Kidney epithelial cell (primary cell): ENCODE measurements around the gene LRCH1. TPM values are rescaled to one million over a fixed set of nuclear protein-coding genes. Genes with fewer than 3 reads are reported as not detected.

Source experiments
- DNase-seq: peaks from one replicate; pipeline ENCODE4 v3.0.0-alpha.2; 2010; ENCODE audit warnings: low read depth
- H3K27me3 ChIP-seq: 2 replicates; pipeline ENCODE4 v1.6.0; 2011; ENCODE audit warnings: low read length; ENCODE audit not compliant: control insufficient read depth, insufficient read depth
- H3K36me3 ChIP-seq: 2 replicates; pipeline ENCODE4 v1.5.1; 2011; ENCODE audit warnings: low read length; ENCODE audit not compliant: control insufficient read depth, insufficient read depth
- H3K4me3 ChIP-seq: 2 replicates; pipeline ENCODE4 v1.5.1; 2011; ENCODE audit warnings: low read depth, mild to moderate bottlenecking, control low read depth, low read length
- total RNA-seq: library from RNA; depleted of rRNA; stranded (reverse); fragments of >200 nt; gene quantifications from 2 replicates; pipeline ENCODE4 v1.2.3, GENCODE V29; 2015
- TF ChIP-seq, protein P1 (sequence below): IDR thresholded peaks from 2 replicates; pipeline ENCODE4 v1.5.1; 2011; ENCODE audit warnings: mild to moderate bottlenecking, moderate library complexity, low read length, control low read depth, inconsistent platforms; ENCODE audit not compliant: insufficient read depth, poor library complexity, severe bottlenecking

Gene LRCH1
- total RNA-seq, 1 donor from 2014 or later = 14.0 TPM

DNA sequence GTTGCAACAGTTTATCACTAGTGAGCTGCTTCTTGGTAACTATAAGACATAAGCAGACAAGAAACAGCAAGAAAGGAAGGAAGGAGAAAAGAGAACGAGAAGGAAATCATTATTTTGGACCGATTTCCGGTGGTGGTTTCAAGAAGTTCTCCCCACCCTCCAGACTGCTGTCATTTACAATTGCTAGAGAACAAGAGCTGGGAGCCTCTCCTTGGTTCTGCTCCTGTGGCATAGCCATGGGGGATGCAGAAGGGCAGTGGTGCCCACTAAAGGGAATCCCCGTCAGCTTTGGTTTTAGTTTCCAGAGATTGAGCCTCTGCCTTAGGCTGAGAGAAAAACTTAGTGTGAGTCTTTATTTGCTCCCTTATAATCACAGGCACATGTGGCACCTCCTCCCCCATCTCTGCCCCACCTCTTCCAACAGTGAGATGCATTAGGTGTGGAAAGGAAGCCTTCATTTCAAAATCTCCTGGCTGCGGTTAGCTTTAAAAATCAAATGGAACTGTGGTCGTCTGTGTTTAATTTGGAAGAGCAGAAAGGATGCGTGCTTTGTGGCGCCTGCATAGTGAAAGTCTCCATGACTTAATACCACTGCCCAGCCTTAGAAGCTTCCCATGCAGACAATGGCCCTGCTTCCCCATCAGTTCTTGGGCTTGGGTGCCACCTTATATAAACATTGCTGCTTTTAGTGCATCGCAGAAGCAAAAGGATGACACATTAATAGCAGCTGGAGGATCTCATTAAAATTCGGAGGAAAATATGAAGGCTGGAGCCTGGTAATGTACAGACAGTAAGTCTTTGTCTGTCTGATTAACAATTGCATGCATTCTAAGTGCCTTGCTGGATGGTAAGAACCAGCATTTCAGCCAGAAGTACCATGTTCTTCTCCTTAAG, 25.0 kb downstream of the LRCH1 start:
- Histone ChIP-seq H3K4me3 (no peak overlapping the region), H3K36me3 (no peaks in the 10 kb centered on the region), H3K27me3 (no peaks in the 10 kb centered on the region)
- DNase-seq = no peak
- TF ChIP-seq, protein P1, sequence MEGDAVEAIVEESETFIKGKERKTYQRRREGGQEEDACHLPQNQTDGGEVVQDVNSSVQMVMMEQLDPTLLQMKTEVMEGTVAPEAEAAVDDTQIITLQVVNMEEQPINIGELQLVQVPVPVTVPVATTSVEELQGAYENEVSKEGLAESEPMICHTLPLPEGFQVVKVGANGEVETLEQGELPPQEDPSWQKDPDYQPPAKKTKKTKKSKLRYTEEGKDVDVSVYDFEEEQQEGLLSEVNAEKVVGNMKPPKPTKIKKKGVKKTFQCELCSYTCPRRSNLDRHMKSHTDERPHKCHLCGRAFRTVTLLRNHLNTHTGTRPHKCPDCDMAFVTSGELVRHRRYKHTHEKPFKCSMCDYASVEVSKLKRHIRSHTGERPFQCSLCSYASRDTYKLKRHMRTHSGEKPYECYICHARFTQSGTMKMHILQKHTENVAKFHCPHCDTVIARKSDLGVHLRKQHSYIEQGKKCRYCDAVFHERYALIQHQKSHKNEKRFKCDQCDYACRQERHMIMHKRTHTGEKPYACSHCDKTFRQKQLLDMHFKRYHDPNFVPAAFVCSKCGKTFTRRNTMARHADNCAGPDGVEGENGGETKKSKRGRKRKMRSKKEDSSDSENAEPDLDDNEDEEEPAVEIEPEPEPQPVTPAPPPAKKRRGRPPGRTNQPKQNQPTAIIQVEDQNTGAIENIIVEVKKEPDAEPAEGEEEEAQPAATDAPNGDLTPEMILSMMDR = no peak

DNA sequence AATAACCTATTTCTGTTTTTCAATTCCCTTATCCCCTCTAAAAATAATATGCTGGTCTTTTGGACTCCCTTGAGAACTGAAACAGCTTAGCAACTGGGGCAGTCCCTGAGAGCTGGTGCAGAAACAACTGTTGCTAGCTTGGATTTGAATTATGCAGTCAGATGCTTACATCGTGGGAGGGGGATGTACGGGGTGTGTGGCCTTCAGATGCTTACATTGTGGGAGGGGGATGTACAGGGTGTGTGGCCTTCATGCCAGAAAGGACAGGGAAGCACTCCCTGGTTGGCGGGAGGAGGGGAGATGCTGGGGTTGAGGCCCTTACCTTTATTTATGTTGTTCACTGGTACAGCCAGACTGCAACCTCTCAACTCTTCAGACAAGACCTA, 25.6 kb downstream of the LRCH1 start:
- H3K27me3 ChIP-seq = no peaks in the 10 kb centered on the region
- H3K36me3 ChIP-seq = no peaks in the 10 kb centered on the region
- H3K4me3 ChIP-seq = no peak overlapping the region
- TF ChIP-seq, protein P1 = no peak
- no peak for DNase-seq

DNA sequence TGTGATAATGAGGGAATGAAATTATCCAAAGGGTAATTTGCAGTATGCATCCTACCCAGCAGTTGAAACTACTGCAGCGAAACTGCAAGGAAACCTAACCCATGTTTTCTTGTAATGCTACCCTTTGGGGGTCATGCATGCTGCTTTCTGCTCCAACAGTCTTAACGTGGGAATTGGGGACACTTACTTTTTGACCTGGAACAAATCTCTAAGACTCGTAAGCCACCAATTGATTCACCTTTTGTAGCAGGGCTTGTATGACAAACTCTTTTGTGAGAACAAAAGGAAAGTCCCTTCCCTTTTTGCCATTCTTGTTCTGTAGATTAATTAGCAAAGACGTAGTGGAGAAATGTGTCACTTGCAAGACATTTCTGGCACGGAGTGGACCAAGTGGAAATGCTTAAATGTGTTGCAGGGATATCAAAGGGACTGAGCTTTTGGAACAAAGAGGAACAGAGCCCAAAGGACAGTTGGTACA, 27.4 kb downstream of the LRCH1 start:
- TF ChIP-seq, protein P1 = no peak

DNA sequence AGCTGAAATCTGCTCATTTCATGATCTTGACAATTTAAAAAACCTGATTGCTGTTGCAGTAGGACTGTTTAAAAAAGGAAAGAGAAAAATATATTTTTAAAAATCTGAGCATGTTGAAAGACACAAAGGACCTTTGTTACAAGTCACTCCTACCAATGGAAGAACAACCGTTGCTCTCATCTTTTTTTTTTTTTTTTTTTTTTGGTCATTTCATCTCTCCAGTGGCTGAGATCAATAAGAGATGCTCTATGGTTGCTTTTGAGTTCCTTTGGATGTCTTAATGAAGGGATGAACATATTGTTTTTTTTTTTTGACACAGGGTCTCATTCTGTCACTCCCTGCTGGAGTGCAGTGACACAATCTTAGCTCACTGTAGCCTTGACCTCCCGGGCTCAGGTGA, 29.2 kb downstream of the LRCH1 start:
- H3K27me3 ChIP-seq = no peaks in the 10 kb centered on the region
- no peak for DNase-seq
- H3K36me3 ChIP-seq = no peaks in the 10 kb centered on the region
- no peak overlapping the region for H3K4me3 ChIP-seq
- TF ChIP-seq, protein P1 = no peak

More for the DNA sequence above, 27.4 kb downstream of the LRCH1 start:
- DNase-seq = no peak
- H3K27me3 ChIP-seq = no peaks in the 10 kb centered on the region
- no peaks in the 10 kb centered on the region for H3K36me3 ChIP-seq
- H3K4me3 ChIP-seq = no peak overlapping the region

DNA sequence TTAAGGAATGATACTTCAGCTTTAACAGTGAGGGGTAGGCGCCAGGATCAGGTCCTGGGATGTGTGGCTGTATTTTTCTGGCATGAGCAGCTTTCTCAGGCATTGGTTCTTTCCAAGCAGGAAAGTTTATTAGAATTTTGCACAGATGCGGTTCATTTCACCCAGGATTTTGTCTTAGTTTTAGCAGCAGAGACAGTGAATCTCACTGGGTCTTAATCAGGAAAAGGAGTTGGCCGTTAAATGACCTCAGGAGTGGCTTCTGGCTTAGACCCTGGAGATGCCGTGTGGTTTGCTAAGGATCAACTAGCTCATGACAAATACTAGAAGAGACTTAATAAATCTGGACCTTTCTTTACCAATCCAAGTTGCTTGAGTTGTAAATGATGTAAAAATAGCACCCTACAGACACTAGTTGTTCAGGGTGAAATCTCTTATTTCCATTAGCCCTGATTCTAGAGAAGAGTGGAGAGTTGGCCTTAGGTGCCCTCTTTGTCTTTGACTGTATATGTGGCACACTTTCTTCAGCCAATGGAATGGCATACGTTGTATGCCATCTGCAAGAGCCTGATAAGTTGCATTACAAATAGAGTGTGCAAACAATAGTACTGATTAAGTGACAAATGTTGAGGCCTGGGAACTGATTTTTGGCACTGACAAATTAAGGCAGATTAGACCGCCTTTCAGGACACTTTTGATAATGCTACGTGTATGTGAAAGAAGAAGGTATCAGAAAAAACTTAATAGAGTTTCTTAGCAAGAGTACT, 34.0 kb downstream of the LRCH1 start:
- Histone ChIP-seq H3K36me3 (no peaks in the 10 kb centered on the region), H3K27me3 (no peaks in the 10 kb centered on the region), H3K4me3 (no peak overlapping the region)
- DNase-seq = no peak
- TF ChIP-seq, protein P1 = no peak
